H1 (cell line): ENCODE results near the gene DDN. TPM values are rescaled to one million over a fixed set of nuclear protein-coding genes. Genes with fewer than 3 reads are reported as not detected.

Experiments
- CTCF ChIA-PET: fragments of 300-600 bp; sonication (Branson Sonifier 250); formaldehyde crosslinking; loops from one replicate; lab custom pipeline; 2021; ENCODE audit not compliant: partially characterized antibody; lab: Charles Lee
- POLR2A ChIA-PET: fragments of 300-600 bp; sonication (Branson Sonifier 250); formaldehyde crosslinking; loops from one replicate; lab custom pipeline; 2021; ENCODE audit warnings: inconsistent platforms; ENCODE audit not compliant: partially characterized antibody; lab: Charles Lee
- DNase-seq, 2 experiments: peaks; one replicate each; pipeline versions ENCODE4 v3.0.0 to v3.0.0-alpha.2; 2010 to 2022; ENCODE audit warnings: low spot score in 2 of 2, low read depth in 1 of 2, mixed read lengths in 1 of 2
- FAIRE-seq: peaks from 2 replicates; lab custom pipeline; 2011; peaks lifted over from hg19 to GRCh38; lab: Jason Lieb, UNC
- H2AFZ ChIP-seq: 2 replicates; pipeline ENCODE4 v1.8.1; 2012; ENCODE audit warnings: low read length, inconsistent platforms
- H2AK5ac ChIP-seq: 2 replicates; pipeline ENCODE4 v1.6.1; 2013; ENCODE audit warnings: low read depth, low read length
- H2BK120ac ChIP-seq: replicated peaks from 2 replicates; pipeline ENCODE3; 2013; ENCODE audit warnings: low read depth, low read length, inconsistent platforms
- H2BK12ac ChIP-seq: 2 replicates; pipeline ENCODE4 v1.6.1; 2013; ENCODE audit warnings: low read depth, low read length
- H2BK15ac ChIP-seq: 2 replicates; pipeline ENCODE4 v1.6.1; 2013; ENCODE audit warnings: low read length
- H2BK20ac ChIP-seq: 2 replicates; pipeline ENCODE4 v1.6.1; 2013; ENCODE audit warnings: low read length
- H2BK5ac ChIP-seq: 2 replicates; pipeline ENCODE4 v1.6.1; 2013; ENCODE audit warnings: low read depth, low read length
- H3K14ac ChIP-seq: 2 replicates; pipeline ENCODE4 v1.6.1; 2013; ENCODE audit warnings: inconsistent platforms; ENCODE audit not compliant: insufficient read length
- H3K18ac ChIP-seq: 2 replicates; pipeline ENCODE4 v1.6.1; 2013; ENCODE audit warnings: low read length; ENCODE audit errors: extremely low read depth
- H3K23ac ChIP-seq: 2 replicates; pipeline ENCODE4 v1.6.1; 2013; ENCODE audit warnings: inconsistent platforms; ENCODE audit not compliant: insufficient read length
- H3K23me2 ChIP-seq: 2 replicates; pipeline ENCODE4 v1.6.1; 2013; ENCODE audit warnings: low read depth, low read length
- H3K27ac ChIP-seq: 2 replicates; pipeline ENCODE4 v1.6.1; 2011; ENCODE audit warnings: low read depth, low read length, inconsistent platforms
- H3K27me3 ChIP-seq, 4 experiments: replicated peaks in 1 of 4; 1 replicate in 1 of 4; 2 replicates in 3 of 4; pipeline versions ENCODE4 v1.6.1 to v1.8.1; 2011 to 2013; ENCODE audit warnings: low read length in 3 of 4, mild to moderate bottlenecking in 3 of 4, inconsistent platforms in 2 of 4, mixed read lengths in 2 of 4, moderate library complexity in 1 of 4; ENCODE audit not compliant: control insufficient read depth in 3 of 4, insufficient read depth in 3 of 4; ENCODE audit errors: extremely low read depth in 1 of 4
- H3K36me3 ChIP-seq, 4 experiments: 2 replicates each; pipeline versions ENCODE4 v1.6.1 to v1.8.1; 2011 to 2013; ENCODE audit warnings: mild to moderate bottlenecking in 4 of 4, low read length in 3 of 4, moderate library complexity in 2 of 4, control low read depth in 1 of 4, inconsistent platforms in 1 of 4; ENCODE audit not compliant: insufficient read depth in 4 of 4, control insufficient read depth in 2 of 4
- H3K4ac ChIP-seq: replicated peaks from 2 replicates; pipeline ENCODE3; 2013; ENCODE audit warnings: low read length, low read depth, mixed read lengths, inconsistent platforms; ENCODE audit not compliant: insufficient read length
- H3K4me1 ChIP-seq, 4 experiments: replicated peaks in 1 of 4; 1 replicate in 1 of 4; 2 replicates in 3 of 4; pipeline versions ENCODE4 v1.6.1 to v1.8.1; 2011 to 2013; ENCODE audit warnings: low read length in 3 of 4, inconsistent platforms in 2 of 4, mixed read lengths in 1 of 4; ENCODE audit not compliant: insufficient read depth in 4 of 4, control insufficient read depth in 3 of 4
- H3K4me2 ChIP-seq, 2 experiments: 2 replicates each; pipeline versions ENCODE4 v1.6.1 to v1.8.1; 2011 to 2013; ENCODE audit warnings: low read depth in 2 of 2, low read length in 2 of 2, control low read depth in 1 of 2, inconsistent platforms in 1 of 2, mild to moderate bottlenecking in 1 of 2; ENCODE audit not compliant: insufficient read depth in 1 of 2
- H3K4me3 ChIP-seq, 4 experiments: fragments of 200-600, 300-600 bp in 1 of 4; sonication (generic), shearing (Covaris generic), sonication (Bioruptor Twin) in 1 of 4; 2 replicates each; pipeline versions ENCODE4 v1.5.1 to v1.8.1; 2011 to 2016; ENCODE audit warnings: low read length in 4 of 4, low read depth in 3 of 4, control low read depth in 2 of 4, inconsistent platforms in 2 of 4, mild to moderate bottlenecking in 2 of 4, mixed read lengths in 1 of 4, moderate library complexity in 1 of 4; ENCODE audit not compliant: insufficient read depth in 2 of 4; ENCODE audit errors: extremely low read depth in 1 of 4
- H3K56ac ChIP-seq: replicated peaks from 2 replicates; pipeline ENCODE3; 2013; ENCODE audit warnings: low read depth, mild to moderate bottlenecking, mixed read lengths, low read length, inconsistent platforms; ENCODE audit not compliant: insufficient read length
- H3K79me1 ChIP-seq: 2 replicates; pipeline ENCODE4 v1.6.1; 2013; ENCODE audit warnings: low read depth, low read length, control low read depth
- H3K79me2 ChIP-seq, 2 experiments: 2 replicates each; pipeline versions ENCODE4 v1.6.1 to v1.8.1; 2012 to 2013; ENCODE audit warnings: low read length in 2 of 2, mild to moderate bottlenecking in 2 of 2, inconsistent platforms in 1 of 2; ENCODE audit not compliant: insufficient read depth in 2 of 2, control insufficient read depth in 1 of 2
- H3K9ac ChIP-seq, 4 experiments: replicated peaks in 1 of 4; 1 replicate in 1 of 4; 2 replicates in 3 of 4; pipeline versions ENCODE4 v1.6.1 to v1.8.1; 2011 to 2013; ENCODE audit warnings: low read depth in 3 of 4, low read length in 3 of 4, control low read depth in 2 of 4, mild to moderate bottlenecking in 2 of 4, moderate library complexity in 2 of 4, inconsistent platforms in 1 of 4; ENCODE audit errors: extremely low read depth in 1 of 4
- H3K9me3 ChIP-seq, 2 experiments: 2 replicates each; pipeline versions ENCODE4 v1.6.1 to v1.8.1; 2012 to 2013; ENCODE audit warnings: mild to moderate bottlenecking in 2 of 2, moderate library complexity in 2 of 2, control low read depth in 1 of 2, inconsistent platforms in 1 of 2, low read depth in 1 of 2, low read length in 1 of 2, mixed read lengths in 1 of 2; ENCODE audit not compliant: insufficient read depth in 2 of 2
- H4K20me1 ChIP-seq, 2 experiments: replicated peaks in 1 of 2; 2 replicates each; pipeline versions ENCODE3 to v1.8.1; 2011 to 2013; ENCODE audit warnings: inconsistent platforms in 2 of 2, low read length in 2 of 2, mild to moderate bottlenecking in 1 of 2; ENCODE audit not compliant: insufficient read depth in 2 of 2, control insufficient read depth in 1 of 2
- H4K5ac ChIP-seq: 2 replicates; pipeline ENCODE4 v1.6.1; 2013; ENCODE audit warnings: low read length, low read depth, mixed read lengths, inconsistent platforms; ENCODE audit not compliant: insufficient read length
- H4K8ac ChIP-seq: 2 replicates; pipeline ENCODE4 v1.8.0; 2013; ENCODE audit warnings: mild to moderate bottlenecking, moderate library complexity, low read length, inconsistent platforms; ENCODE audit not compliant: insufficient read depth; ENCODE audit errors: extremely low read depth
- H4K91ac ChIP-seq: replicated peaks from 2 replicates; pipeline ENCODE3; 2013; ENCODE audit warnings: low read length, mixed read lengths, inconsistent platforms; ENCODE audit not compliant: insufficient read length
- HDAC6 ChIP-seq: IDR thresholded peaks from one replicate; pipeline ENCODE4 v1.7.1; 2012; ENCODE audit warnings: low read depth, mild to moderate bottlenecking, inconsistent platforms, low read length, moderate library complexity
- JUND ChIP-seq: IDR thresholded peaks from 2 replicates; pipeline ENCODE4 v1.6.1; 2011; ENCODE audit warnings: mild to moderate bottlenecking, improper control_type of control experiment, low read length
- TBP ChIP-seq: IDR thresholded peaks from 2 replicates; pipeline ENCODE4 v1.6.1; 2011; ENCODE audit warnings: low read depth, low read length, improper control_type of control experiment
- WGBS, 2 experiments: shearing (Covaris generic) in 1 of 2; methylation state at CpG; one replicate each; pipeline versions ENCODE4 v1.1.6 to v1.1.7; 2013 to 2015; ENCODE audit warnings: low lambda C conversion rate in 2 of 2, mixed read lengths in 2 of 2, inconsistent platforms in 1 of 2, low coverage in 1 of 2, missing lambda C conversion rate in 1 of 2; ENCODE audit not compliant: insufficient replicate concordance in 2 of 2, insufficient coverage in 1 of 2, insufficient read length in 1 of 2; ENCODE audit errors: extremely low coverage in 1 of 2, missing lambda C conversion rate in 1 of 2; 5-methylcytosine and 5-hydroxymethylcytosine counted together
- polyA plus RNA-seq, 7 experiments: library from polyadenylated mRNA; depleted of rRNA in 3 of 7; stranded (reverse) in 5 of 7; unstranded in 2 of 7; fragments of >200 nt in 5 of 7; fragments of 200-250 nt in 2 of 7; gene quantifications; 1 replicate in 5 of 7; 2 replicates in 1 of 7; 4 replicates in 1 of 7; pipeline versions ENCODE4 v1.2.1 to v1.2.3, GENCODE V29; 2011 to 2013; ENCODE audit warnings: missing spikeins in 2 of 7, mixed read lengths in 2 of 7
- total RNA-seq: library from RNA; stranded (reverse); fragmentation: NEBNext Ultra II Directional; extraction: Animal tissue kit (Norgen Biotek cat#: 25700); gene quantifications from 2 replicates; pipeline ENCODE4 v1.2.1, GENCODE V29; 2021

DDN gene
- total and polyA plus RNA-seq, 2 of the 8 experiments (the other 6 are each of a cell fraction or from before 2014, with no cell fraction given): 0.14 to 0.30 TPM

DNA sequence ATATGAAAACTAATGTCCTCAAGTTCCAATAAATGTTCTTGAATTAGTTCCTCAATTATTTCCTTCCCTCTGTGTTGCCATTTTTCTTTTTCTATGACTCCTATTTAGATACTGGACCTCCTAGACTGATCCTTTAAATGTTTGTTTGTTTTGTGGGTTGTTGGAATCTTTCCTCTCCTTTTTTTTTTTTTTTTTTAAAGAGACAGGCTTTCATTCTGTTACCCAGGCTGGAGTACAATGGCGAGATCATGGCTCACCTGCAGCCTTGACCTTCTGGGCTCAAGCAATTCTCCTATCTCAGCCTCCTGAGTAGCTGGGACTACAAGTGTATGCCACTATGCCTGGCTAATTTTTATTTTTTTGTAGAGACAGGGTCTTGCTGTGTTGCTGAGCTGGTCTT, 9.8 kb upstream of the DDN start:
- CTCF ChIA-PET: interaction anchor here (0.8 to 11.5 kb wide), 5 partner anchors 11 to 35 kb away, joined by 3 to 207 read pairs (median 4); partner anchors contain the start of genes DDN and WNT1
- Histone ChIP-seq H3K36me3 (0 out of 8 replicates have a peak, but pooled peaks cover 0 to 2% (median 0%) of the 10 kb centered on the region in 4 experiments), H3K23ac (no peak overlapping the region), H2BK5ac (no peak overlapping the region), H3K56ac (no peak overlapping the region)
- TF ChIP-seq TBP (no peak), HDAC6 (no peak), JUND (no peak)
- TF ChIP-seq, all 59 proteins: peak for 0
- no peaks in the 10 kb centered on the region for H3K9me3 ChIP-seq
- no peak overlapping the region for H4K91ac ChIP-seq
- no peaks in the 10 kb centered on the region for H3K79me1 ChIP-seq
- no peak overlapping the region for H2BK20ac ChIP-seq
- no peaks in the 10 kb centered on the region for H4K20me1 ChIP-seq
- FAIRE-seq (no peak), DNase-seq (no peak)
- H3K27ac ChIP-seq: no peak overlapping the region
- H3K27me3 ChIP-seq: no peaks in the 10 kb centered on the region
- H3K79me2 ChIP-seq: no peaks in the 10 kb centered on the region
- H3K18ac ChIP-seq: no peak overlapping the region
- no peaks in the 10 kb centered on the region for H3K4me1 ChIP-seq
- H2BK12ac ChIP-seq: no peak overlapping the region
- no peak overlapping the region for H2BK120ac ChIP-seq
- 75% methylated on average over 1 of the region's 1 CpG; no CpG with 5 or more reads in 1 of the 2 experiments for WGBS, 2 experiments
- H3K9ac ChIP-seq: no peak overlapping the region
- H3K14ac ChIP-seq: no peak overlapping the region
- no peak overlapping the region for H2AFZ ChIP-seq
- H3K4me2 ChIP-seq: no peak overlapping the region
- no peak overlapping the region for H2BK15ac ChIP-seq
- H3K4me3 ChIP-seq: no peak overlapping the region
- no peak overlapping the region for H2AK5ac ChIP-seq
- no peak overlapping the region for H3K4ac ChIP-seq
- H3K23me2 ChIP-seq: no peaks in the 10 kb centered on the region
- H4K8ac ChIP-seq: no peak overlapping the region
- POLR2A ChIA-PET: interaction anchor here (0.7 to 2.1 kb wide), 6 partner anchors 9 to 56 kb away, joined by 3 to 9 read pairs (median 4); no protein-coding TSS in a partner anchor
- no peak overlapping the region for H4K5ac ChIP-seq
